Measurements from ENCODE around the gene FERMT2. TPM values are rescaled to one million over a fixed set of nuclear protein-coding genes. Genes with fewer than 3 reads are reported as not detected.
"Not testable (repeated sequence)": the region's sequence is repeated elsewhere in the genome, so short reads cannot be mapped to it uniquely, and the experiment has no call there.

Gene FERMT2
- total RNA-seq, 1 experiment from 2014 or later: 400 TPM

GRCh38 chr14:52876311-52876710, 74.5 kb downstream of the FERMT2 start:
- in situ Hi-C loops (cut with HindIII; ENCODE audit: low sequenced_read_pairs): no loop called here
- DNase-seq (ENCODE audit: low spot score): no peak

GRCh38 chr14:52875707-52876106, 75.1 kb downstream of the FERMT2 start:
- DNase-seq (ENCODE audit: low spot score): no peak
- in situ Hi-C loops (cut with HindIII; ENCODE audit: low sequenced_read_pairs): no loop called here

DNA sequence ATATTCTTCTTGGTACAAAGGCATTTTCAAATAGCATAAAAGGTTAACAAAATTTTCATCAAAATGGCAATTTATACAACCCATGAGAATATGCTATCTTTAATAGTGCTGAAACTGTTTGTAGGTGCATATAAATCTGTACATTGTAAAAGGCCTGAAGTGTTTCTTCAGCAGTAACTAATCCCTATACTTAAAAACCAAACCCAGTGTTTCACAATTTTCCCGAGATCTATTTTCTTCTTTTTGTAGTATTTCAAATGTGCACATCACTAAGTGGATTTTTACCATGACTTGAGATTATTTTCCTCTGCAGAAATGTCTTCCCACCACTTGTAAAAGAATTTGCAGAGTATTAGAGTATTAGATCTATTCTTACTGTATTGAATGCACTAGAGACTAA, 76.5 kb downstream of the FERMT2 start:
- DNase-seq (ENCODE audit: low spot score): no peak
- in situ Hi-C loops (cut with HindIII; ENCODE audit: low sequenced_read_pairs): no loop called here

DNA sequence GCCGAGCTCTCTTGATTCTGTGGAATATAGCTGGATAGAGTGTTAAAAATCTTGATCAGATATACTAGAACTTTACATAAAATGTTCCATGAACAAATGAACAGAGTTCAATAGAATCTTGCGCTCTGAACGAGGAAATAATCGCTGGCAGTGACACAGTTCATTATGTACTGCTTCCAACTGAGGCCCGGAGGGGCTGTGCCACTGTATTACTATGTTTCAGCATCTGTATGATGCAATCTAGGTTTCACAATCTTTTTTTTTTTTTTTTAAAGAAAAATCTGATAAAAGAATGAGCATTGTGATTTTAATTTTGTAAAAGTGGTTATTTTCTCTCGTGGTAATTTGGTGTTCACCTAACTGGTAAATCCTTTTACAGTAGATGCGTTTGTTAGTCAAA, 77.2 kb downstream of the FERMT2 start:
- no peak for DNase-seq (ENCODE audit: low spot score)
- in situ Hi-C loops (cut with HindIII; ENCODE audit: low sequenced_read_pairs): no loop called here

- in situ Hi-C loops (cut with HindIII; ENCODE audit: low sequenced_read_pairs): no loop called here
- DNase-seq (ENCODE audit: low spot score): no peak
These were observed 77.8 kb downstream of the FERMT2 start for GRCh38 chr14:52873065-52873464.

- no peak for DNase-seq (ENCODE audit: low spot score)
- in situ Hi-C loops (cut with HindIII; ENCODE audit: low sequenced_read_pairs): no loop called here
These were observed 79.2 kb downstream of the FERMT2 start for GRCh38 chr14:52871606-52872005.

- in situ Hi-C loops (cut with HindIII; ENCODE audit: low sequenced_read_pairs): no loop called here
These were observed 81.8 kb downstream of the FERMT2 start for GRCh38 chr14:52868911-52869618.

GRCh38 chr14:52864893-52865292, 86.0 kb downstream of the FERMT2 start:
- in situ Hi-C loops (cut with HindIII; ENCODE audit: low sequenced_read_pairs); DNase-seq (ENCODE audit: low spot score): not testable (repeated sequence)

More at GRCh38 chr14:52868911-52869618, 81.8 kb downstream of the FERMT2 start:
- DNase-seq (ENCODE audit: low spot score): no peak

GRCh38 chr14:52863334-52863700, 87.5 kb downstream of the FERMT2 start:
- in situ Hi-C loops (cut with HindIII; ENCODE audit: low sequenced_read_pairs): no loop called here

DNA sequence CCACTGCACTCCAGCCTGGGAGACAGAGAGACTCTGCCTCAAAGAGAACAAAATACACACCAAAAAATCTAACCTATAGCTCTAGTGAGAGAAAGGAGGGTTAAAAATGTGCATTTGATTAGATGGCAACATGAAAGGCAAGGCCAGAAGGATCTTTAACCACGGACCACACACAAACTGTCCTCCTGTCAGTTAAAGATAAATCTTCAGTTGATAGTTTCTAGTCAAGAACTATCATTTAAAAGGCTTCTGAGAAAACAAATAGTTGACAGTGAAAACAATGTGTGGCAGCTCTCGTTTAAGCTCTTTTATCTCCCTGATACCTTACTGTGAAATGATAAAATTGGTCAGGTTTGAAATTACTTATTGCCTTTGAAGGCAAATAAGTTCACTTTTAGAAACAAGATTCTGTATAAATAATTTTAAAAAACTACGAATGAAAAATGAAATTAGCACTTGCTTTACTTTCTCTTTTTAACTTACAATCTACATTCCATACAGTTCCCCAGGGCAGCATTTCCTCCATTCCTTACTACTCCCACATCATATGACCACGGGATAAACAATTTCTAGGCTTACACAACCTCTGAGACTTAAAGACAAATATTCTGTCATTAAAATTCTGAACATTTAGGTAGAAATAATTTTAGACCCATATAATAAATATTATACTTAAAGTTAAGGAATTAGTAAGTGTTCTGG, 88.1 kb downstream of the FERMT2 start:
- in situ Hi-C loops (cut with HindIII; ENCODE audit: low sequenced_read_pairs): no loop called here
- DNase-seq (ENCODE audit: low spot score): no peak

More at GRCh38 chr14:52863334-52863700, 87.5 kb downstream of the FERMT2 start:
- no peak for DNase-seq (ENCODE audit: low spot score)

- no peak for DNase-seq (ENCODE audit: low spot score)
- in situ Hi-C loops (cut with HindIII; ENCODE audit: low sequenced_read_pairs): no loop called here
These were observed 89.4 kb downstream of the FERMT2 start for GRCh38 chr14:52861403-52861802.

GRCh38 chr14:52860910-52861309, 89.9 kb downstream of the FERMT2 start:
- DNase-seq (ENCODE audit: low spot score): no peak
- in situ Hi-C loops (cut with HindIII; ENCODE audit: low sequenced_read_pairs): no loop called here

DNA sequence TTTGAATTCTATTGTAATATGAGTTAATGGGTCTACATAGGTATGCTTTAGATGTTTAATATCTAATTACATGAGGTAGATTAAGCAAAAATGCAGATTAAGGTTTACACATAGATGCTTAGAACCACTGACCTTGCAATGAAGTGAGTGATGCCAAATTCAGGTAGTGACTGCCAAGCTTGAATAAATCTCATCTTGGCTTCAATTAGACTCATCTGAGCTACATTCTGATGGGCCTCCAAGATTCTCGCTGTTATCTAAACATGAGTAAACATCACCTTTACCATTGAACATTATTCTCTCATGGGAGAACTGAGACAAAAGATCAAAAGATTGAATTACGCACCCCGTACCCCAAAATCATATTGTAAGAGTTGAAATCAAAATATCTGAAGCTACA, 90.6 kb downstream of the FERMT2 start:
- no peak for DNase-seq (ENCODE audit: low spot score)
- in situ Hi-C loops (cut with HindIII; ENCODE audit: low sequenced_read_pairs): no loop called here

GRCh38 chr14:52856139-52856538, 94.7 kb downstream of the FERMT2 start:
- in situ Hi-C loops (cut with HindIII; ENCODE audit: low sequenced_read_pairs): no loop called here
- peak; percentile 47 for DNase-seq (ENCODE audit: low spot score)

GRCh38 chr14:52853522-52853854, 97.4 kb downstream of the FERMT2 start:
- in situ Hi-C loops (cut with HindIII; ENCODE audit: low sequenced_read_pairs): no loop called here
- DNase-seq (ENCODE audit: low spot score): no peak

- DNase-seq (ENCODE audit: low spot score): no peak
These were observed 97.9 kb downstream of the FERMT2 start for GRCh38 chr14:52852810-52853521.

DNA sequence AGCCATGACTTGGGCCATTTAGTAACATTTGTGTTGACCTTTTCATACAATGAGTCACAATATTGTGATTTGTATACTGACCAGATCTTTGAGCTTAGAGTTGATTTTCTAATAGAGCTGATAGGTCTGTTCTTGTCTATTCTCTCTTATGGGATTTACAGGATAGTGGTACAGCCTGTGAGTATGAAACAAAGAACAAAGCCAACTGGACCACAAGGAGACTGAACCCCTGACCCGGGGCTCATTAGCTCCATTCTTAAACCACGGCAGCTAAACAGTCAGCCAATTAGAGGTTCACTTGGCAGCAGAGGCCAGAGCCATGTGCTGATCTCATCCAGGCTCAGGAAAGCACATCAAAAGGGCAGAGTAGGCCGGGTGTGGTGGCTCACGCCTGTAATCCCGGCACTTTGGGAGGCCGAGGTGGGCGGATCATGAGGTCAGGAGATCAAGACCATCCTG, 100.4 kb downstream of the FERMT2 start:
- no peak for DNase-seq (ENCODE audit: low spot score)
- in situ Hi-C loops (cut with HindIII; ENCODE audit: low sequenced_read_pairs): no loop called here

More at GRCh38 chr14:52852810-52853521, 97.9 kb downstream of the FERMT2 start:
- in situ Hi-C loops (cut with HindIII; ENCODE audit: low sequenced_read_pairs): no loop called here

- in situ Hi-C loops (cut with HindIII; ENCODE audit: low sequenced_read_pairs): no loop called here
- peak; percentile 66 for DNase-seq (ENCODE audit: low spot score)
These were observed 102.2 kb downstream of the FERMT2 start for GRCh38 chr14:52848626-52849025.

DNA sequence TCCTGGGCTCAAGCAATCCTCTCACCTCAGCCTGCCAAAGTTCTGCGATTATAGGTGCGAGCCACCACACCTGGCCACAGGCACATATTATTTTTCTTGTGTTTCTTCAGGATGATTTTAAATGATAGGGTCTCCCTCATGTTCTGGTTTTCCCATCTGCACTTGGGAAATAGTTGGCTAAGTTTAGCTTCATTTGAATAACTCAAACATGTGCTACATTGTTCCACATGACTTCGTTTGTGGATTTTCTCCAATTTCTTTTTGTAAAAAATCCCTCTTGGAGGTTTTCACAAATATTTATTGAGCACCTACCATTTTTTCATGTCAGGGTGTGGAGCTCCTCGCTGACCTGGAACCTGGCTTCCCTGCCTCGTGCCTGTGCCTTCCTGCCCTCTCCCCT, 104.3 kb downstream of the FERMT2 start:
- no peak for DNase-seq (ENCODE audit: low spot score)
- in situ Hi-C loops (cut with HindIII; ENCODE audit: low sequenced_read_pairs): no loop called here

- in situ Hi-C loops (cut with HindIII; ENCODE audit: low sequenced_read_pairs): no loop called here
- no peak for DNase-seq (ENCODE audit: low spot score)
These were observed 105.8 kb downstream of the FERMT2 start for GRCh38 chr14:52845081-52845480.
